HFF-Myc (cell line): ENCODE results near the gene PALM2AKAP2.

Experiments used
- DNase-seq: peaks from one replicate; pipeline ENCODE4 v3.0.0-alpha.2; 2011; ENCODE audit warnings: low read depth; ENCODE audit errors: extremely low read depth
- H3K4me3 ChIP-seq: replicated peaks from 2 replicates; pipeline ENCODE4 v1.5.1; 2011; ENCODE audit warnings: low read depth, mild to moderate bottlenecking, control low read depth, low read length
- CTCF ChIP-seq: IDR thresholded peaks from 2 replicates; pipeline ENCODE4 v1.5.1; 2012; ENCODE audit warnings: mild to moderate bottlenecking, low read depth, low read length, control low read depth; ENCODE audit errors: missing control alignments

PALM2AKAP2 gene

GRCh38 chr9:109742776-109743348 is 37.1 kb upstream of the PALM2AKAP2 start:
- DNase-seq = peak; percentile 40
- TF ChIP-seq CTCF = no peak
- no peak overlapping the region for H3K4me3 ChIP-seq

DNA sequence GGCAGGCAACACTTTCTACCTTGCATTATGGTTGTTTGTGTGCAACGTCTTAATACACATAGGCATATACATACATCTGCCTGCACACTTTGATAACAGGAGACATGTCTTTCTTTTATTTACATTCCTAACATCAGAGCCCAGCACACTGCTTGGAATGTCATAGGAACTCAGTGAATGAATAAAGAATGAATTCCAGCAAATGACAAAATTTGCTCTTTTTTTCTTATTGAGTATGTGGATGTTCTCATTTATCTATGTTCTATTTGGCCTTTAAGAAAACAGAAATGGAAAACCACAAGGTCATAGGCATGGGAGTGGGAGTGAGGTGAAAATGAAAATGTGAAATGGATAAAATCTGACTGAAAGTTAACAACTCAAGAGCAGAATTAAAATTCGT is 36.3 kb upstream of the PALM2AKAP2 start:
- no peak overlapping the region for H3K4me3 ChIP-seq
- DNase-seq = no peak
- TF ChIP-seq CTCF = no peak

DNA sequence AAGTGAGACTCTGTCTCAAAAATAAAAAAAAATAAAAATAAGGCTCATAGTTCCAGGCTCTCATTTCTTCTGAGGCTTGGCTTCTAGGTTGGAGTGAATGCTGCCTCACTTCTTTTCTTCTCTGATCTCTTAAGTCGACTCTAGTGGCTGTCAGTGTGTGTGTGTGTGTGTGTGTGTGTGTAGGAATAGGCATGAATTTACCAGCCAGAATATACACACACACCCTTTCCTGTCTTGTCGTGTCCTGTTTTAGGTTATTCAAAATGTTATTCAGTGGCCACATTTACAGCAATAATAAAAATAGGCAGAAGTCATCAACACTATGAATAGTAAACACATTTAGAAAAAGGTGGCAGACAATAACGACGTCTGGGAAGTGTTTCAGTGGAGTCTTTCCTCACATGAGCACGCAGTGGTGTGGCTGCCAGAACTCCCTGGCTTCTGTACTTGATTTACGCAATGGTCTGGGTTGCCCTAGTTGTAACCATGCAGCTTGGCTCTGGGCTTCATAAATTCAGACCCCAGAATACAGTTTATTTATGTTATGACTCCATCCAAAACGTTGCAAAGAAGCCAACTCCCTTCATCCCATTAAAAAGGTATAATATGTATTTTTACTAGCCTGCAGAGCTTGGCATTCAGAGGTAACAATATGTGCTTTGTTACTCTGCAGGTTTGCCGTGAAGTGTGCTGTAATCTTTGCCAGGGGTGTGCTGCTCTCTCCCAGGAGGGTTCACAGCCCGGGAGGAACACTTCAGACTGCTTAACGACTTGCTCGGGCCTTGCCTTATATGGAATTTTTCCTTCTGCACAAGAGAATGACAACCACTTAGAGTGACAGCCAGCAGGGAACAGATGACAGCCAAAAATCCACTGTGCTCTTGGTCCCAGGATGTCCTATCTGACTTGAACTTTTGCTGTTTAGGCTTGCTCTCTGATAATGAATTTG is 34.4 kb upstream of the PALM2AKAP2 start:
- no peak for DNase-seq
- no peak overlapping the region for H3K4me3 ChIP-seq
- TF ChIP-seq CTCF = no peak

DNA sequence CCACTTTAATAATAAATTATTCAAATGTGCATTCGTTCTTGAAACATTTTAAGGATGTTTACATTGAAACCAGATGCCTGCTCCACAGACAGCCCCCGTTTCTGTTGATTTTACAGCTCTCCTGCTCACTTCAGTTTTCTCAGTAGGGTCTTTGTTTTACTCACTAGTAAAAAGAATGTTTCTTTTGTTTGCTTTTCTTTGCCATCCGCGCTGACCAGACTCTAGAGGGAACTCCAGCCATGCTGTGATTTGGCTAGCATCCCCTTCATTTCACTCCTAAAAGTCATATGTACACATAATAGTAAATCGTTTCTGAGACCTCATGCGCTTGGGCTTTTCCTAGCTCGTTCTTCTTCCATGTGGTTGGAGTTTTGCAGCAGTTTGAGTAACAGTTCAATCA is 28.7 kb upstream of the PALM2AKAP2 start:
- H3K4me3 ChIP-seq = no peak overlapping the region
- TF ChIP-seq CTCF = no peak
- DNase-seq = no peak

DNA sequence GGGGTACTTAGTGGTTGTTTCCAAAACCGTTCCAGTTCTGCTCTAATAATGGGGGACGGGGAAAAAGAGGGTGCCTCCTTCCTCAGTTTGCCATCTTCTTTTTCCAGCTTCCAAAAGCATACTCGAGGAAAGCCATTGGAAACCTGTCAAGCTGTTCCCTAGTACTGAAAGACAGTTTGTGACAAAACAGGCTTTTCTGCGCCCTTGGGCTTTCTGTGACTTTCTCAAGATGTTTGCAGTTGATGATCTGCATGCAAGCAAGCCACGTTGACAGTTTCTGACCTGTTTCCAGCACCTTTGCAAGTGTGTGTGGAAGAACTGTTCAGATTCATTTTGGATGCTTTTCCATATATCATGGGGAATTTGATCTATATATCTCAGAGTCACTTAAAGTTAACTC is 26.7 kb upstream of the PALM2AKAP2 start:
- TF ChIP-seq CTCF = no peak
- no peak overlapping the region for H3K4me3 ChIP-seq
- no peak for DNase-seq

DNA sequence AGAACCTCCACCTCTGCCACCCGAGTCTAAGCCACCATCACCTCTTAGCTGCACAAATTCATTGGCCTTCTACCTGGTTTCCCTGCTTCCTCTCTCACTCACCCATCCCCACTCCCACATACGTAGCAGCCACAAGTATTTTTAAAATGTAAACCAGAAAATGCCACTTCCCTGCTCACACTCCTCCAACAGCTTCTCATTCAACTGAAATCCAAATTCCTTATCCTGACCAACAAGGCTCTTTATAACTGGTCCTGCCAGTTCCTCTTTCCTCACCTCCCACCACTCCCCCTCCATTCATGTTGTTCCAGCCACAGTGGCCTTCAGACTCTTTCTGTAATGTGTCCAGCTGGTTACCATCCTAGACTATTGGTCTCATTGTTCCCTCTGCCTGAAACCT is 25.0 kb upstream of the PALM2AKAP2 start:
- DNase-seq = no peak
- no peak overlapping the region for H3K4me3 ChIP-seq
- TF ChIP-seq CTCF = no peak
